GM18951 (cell line): ENCODE measurements around the gene MICAL2.

Experiments
- POLR2A ChIP-seq: IDR thresholded peaks from 4 replicates; pipeline ENCODE4 v1.6.1; 2011; ENCODE audit warnings: mild to moderate bottlenecking; ENCODE audit not compliant: insufficient read length, insufficient read depth; ENCODE audit errors: extremely low read depth
- in situ Hi-C: fragments of 300-500 bp; cut with MboI; formaldehyde crosslinking; loops from one replicate; pipeline ENCODE4 v1.12.0; 2022; ENCODE audit warnings: low sequenced_read_pairs, mixed read lengths, inconsistent platforms; ENCODE audit not compliant: unreplicated experiment

MICAL2 gene

GRCh38 chr11:12274056-12274455, 163.7 kb downstream of the MICAL2 start:
- no peak for TF ChIP-seq POLR2A

GRCh38 chr11:12274558-12275197, 164.3 kb downstream of the MICAL2 start:
- in situ Hi-C loops: loop anchor here (25.0 kb wide), 1 partner anchor 462 kb away; no protein-coding TSS in a partner anchor
- no peak for TF ChIP-seq POLR2A

More at GRCh38 chr11:12274056-12274455, 163.7 kb downstream of the MICAL2 start:
- in situ Hi-C loops: no loop called here

GRCh38 chr11:12275818-12276217, 165.4 kb downstream of the MICAL2 start:
- in situ Hi-C loops: loop anchor here (25.0 kb wide), 1 partner anchor 464 kb away; no protein-coding TSS in a partner anchor
- no peak for TF ChIP-seq POLR2A

- in situ Hi-C loops: loop anchor here (25.0 kb wide), 1 partner anchor 464 kb away; no protein-coding TSS in a partner anchor
- no peak for TF ChIP-seq POLR2A
Observed at GRCh38 chr11:12276356-12276755, 166.0 kb downstream of the MICAL2 start.

GRCh38 chr11:12276831-12277475, 166.6 kb downstream of the MICAL2 start:
- no peak for TF ChIP-seq POLR2A

GRCh38 chr11:12278766-12279671, 168.6 kb downstream of the MICAL2 start:
- no peak for TF ChIP-seq POLR2A
- in situ Hi-C loops: loop anchor here (25.0 kb wide), 1 partner anchor 467 kb away; no protein-coding TSS in a partner anchor

More at GRCh38 chr11:12276831-12277475, 166.6 kb downstream of the MICAL2 start:
- in situ Hi-C loops: loop anchor here (25.0 kb wide), 1 partner anchor 465 kb away; no protein-coding TSS in a partner anchor

- no peak for TF ChIP-seq POLR2A
- in situ Hi-C loops: loop anchor here (5.0 to 25.0 kb wide), 2 partner anchors 232 to 467 kb away; no protein-coding TSS in a partner anchor
Observed at GRCh38 chr11:12279672-12280108, 169.3 kb downstream of the MICAL2 start.

GRCh38 chr11:12280199-12280837, 169.9 kb downstream of the MICAL2 start:
- in situ Hi-C loops: loop anchor here (5.0 to 25.0 kb wide), 2 partner anchors 233 to 468 kb away; no protein-coding TSS in a partner anchor
- no peak for TF ChIP-seq POLR2A

GRCh38 chr11:12280838-12281565, 170.6 kb downstream of the MICAL2 start:
- in situ Hi-C loops: loop anchor here (5.0 to 25.0 kb wide), 2 partner anchors 234 to 469 kb away; no protein-coding TSS in a partner anchor
- TF ChIP-seq POLR2A: no peak

- no peak for TF ChIP-seq POLR2A
Observed at GRCh38 chr11:12281571-12282478, 171.4 kb downstream of the MICAL2 start.

GRCh38 chr11:12282676-12283075, 172.3 kb downstream of the MICAL2 start:
- in situ Hi-C loops: loop anchor here (5.0 to 25.0 kb wide), 2 partner anchors 235 to 470 kb away; no protein-coding TSS in a partner anchor

More at GRCh38 chr11:12281571-12282478, 171.4 kb downstream of the MICAL2 start:
- in situ Hi-C loops: loop anchor here (5.0 to 25.0 kb wide), 2 partner anchors 235 to 470 kb away; no protein-coding TSS in a partner anchor

More at GRCh38 chr11:12282676-12283075, 172.3 kb downstream of the MICAL2 start:
- no peak for TF ChIP-seq POLR2A
